RWPE2 (cell line): ENCODE measurements around the gene PSTK.

Experiments
- ATAC-seq: fragments of 200-7000 bp; cut with Tn5 transposase; 3 replicates; pipeline ENCODE4 v1.9.1; 2021; ENCODE audit warnings: low read depth
- DNase-seq: peaks from one replicate; pipeline ENCODE4 v3.0.0-alpha.2; 2020; ENCODE audit warnings: low spot score
- H3K27ac ChIP-seq: fragments of 450-650 bp; 2 replicates; pipeline ENCODE4 v1.5.1; 2017; ENCODE audit warnings: mild to moderate bottlenecking; ENCODE audit not compliant: poor library complexity, severe bottlenecking
- H3K27me3 ChIP-seq: fragments of 250-450 bp; sonication (Bioruptor Pico); 2 replicates; pipeline ENCODE4 v1.5.1; 2021; ENCODE audit warnings: mild to moderate bottlenecking, moderate library complexity; ENCODE audit not compliant: insufficient read depth, poor library complexity, severe bottlenecking
- H3K36me3 ChIP-seq: fragments of 250-450 bp; sonication (Bioruptor Pico); 2 replicates; pipeline ENCODE4 v1.5.1; 2020; ENCODE audit warnings: low read depth, mild to moderate bottlenecking, moderate library complexity
- H3K4me1 ChIP-seq: fragments of 250-450 bp; sonication (Bioruptor Pico); 2 replicates; pipeline ENCODE4 v1.5.1; 2021; ENCODE audit warnings: mild to moderate bottlenecking, moderate library complexity; ENCODE audit not compliant: insufficient read depth, poor library complexity, severe bottlenecking
- H3K4me3 ChIP-seq: fragments of 250-450 bp; sonication (Bioruptor Pico); 2 replicates; pipeline ENCODE4 v1.5.1; 2021; ENCODE audit warnings: mild to moderate bottlenecking, moderate library complexity; ENCODE audit not compliant: severe bottlenecking
- H3K9me3 ChIP-seq: fragments of 250-450 bp; sonication (Bioruptor Pico); 2 replicates; pipeline ENCODE4 v1.5.1; 2021; ENCODE audit warnings: mild to moderate bottlenecking, moderate library complexity; ENCODE audit not compliant: severe bottlenecking
- TF ChIP-seq, protein P1 (sequence below): fragments of 450-650 bp; IDR thresholded peaks from one replicate; pipeline ENCODE4 v1.5.1; 2017; ENCODE audit warnings: mild to moderate bottlenecking, moderate library complexity; ENCODE audit not compliant: poor library complexity, severe bottlenecking

Gene PSTK

DNA sequence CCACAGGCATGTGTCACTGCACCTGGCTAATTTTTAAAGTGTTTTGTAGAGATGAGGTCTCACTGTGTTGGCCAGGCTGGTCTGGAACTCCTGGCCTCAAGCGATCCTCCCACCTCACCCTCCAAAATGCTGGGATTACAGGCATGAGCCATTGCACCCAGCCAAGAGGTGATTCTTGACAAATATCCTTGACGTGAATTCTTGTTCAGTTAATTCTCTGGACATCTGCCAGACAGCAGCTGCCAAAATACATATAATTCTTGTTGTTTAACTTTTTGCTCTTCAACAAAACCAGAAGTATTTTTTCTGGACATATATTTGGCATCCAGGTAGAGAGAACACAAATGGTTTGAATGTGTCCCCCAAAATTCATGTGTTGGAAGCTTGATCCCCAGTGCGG lies 31.8 kb downstream of the PSTK start:
- Histone ChIP-seq H3K27me3 (no peaks in the 10 kb centered on the region), H3K4me1 (peaks cover 2% of the 10 kb centered on the region), H3K4me3 (no peak overlapping the region), H3K9me3 (no peaks in the 10 kb centered on the region), H3K36me3 (no peaks in the 10 kb centered on the region), H3K27ac (no peak overlapping the region)
- no peak for DNase-seq
- TF ChIP-seq, protein P1, sequence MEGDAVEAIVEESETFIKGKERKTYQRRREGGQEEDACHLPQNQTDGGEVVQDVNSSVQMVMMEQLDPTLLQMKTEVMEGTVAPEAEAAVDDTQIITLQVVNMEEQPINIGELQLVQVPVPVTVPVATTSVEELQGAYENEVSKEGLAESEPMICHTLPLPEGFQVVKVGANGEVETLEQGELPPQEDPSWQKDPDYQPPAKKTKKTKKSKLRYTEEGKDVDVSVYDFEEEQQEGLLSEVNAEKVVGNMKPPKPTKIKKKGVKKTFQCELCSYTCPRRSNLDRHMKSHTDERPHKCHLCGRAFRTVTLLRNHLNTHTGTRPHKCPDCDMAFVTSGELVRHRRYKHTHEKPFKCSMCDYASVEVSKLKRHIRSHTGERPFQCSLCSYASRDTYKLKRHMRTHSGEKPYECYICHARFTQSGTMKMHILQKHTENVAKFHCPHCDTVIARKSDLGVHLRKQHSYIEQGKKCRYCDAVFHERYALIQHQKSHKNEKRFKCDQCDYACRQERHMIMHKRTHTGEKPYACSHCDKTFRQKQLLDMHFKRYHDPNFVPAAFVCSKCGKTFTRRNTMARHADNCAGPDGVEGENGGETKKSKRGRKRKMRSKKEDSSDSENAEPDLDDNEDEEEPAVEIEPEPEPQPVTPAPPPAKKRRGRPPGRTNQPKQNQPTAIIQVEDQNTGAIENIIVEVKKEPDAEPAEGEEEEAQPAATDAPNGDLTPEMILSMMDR = no peak
- ATAC-seq = no peak

DNA sequence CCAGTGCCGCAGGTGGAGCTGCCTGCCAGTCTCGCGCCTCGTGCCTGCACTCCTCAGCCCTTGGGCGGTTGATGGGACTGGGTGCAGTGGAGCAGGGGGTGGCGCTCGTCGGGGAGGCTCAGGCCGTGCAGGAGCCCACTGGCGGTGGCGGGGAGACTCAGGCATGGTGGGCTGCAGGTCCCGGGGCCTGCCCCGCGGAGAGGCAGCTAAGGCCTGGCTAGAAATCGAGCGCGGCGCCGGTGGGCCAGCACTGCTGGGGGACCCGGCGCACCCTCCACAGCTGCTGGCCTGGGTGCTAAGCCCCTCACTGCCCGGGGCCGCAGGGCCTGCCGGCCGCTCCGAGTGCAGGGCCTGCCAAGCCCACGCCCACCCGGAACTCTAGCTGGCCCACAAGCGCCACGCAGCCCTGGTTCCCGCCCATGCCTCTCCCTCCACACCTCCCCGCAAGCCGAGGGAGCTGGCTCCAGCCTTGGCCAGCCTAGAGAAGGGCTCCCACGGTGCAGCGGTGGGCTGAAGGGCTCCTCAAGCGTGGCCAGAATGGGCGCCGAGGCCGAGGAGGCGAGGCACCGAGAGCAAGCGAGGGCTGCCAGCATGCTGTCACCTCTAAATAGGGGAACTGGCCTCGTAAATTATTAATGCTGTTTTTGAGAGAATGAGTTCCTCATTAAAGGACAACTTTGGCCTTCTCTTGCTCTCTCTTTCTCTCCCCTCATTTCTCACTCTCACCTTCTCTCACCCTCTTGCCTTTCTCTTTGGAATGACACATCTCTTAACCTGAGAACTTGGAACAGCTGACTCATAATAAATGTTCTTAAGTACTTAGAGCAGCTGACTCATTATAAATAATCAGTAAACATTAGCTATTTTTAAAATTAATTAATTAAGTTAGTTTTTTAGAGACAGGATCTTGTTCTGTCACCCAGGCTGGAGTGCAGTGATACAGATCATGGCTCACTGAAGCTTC lies 33.5 kb downstream of the PSTK start:
- no peaks in the 10 kb centered on the region for H3K36me3 ChIP-seq
- H3K4me3 ChIP-seq = no peak overlapping the region
- H3K9me3 ChIP-seq = no peaks in the 10 kb centered on the region
- no peaks in the 10 kb centered on the region for H3K27me3 ChIP-seq
- peaks cover 2% of the 10 kb centered on the region for H3K4me1 ChIP-seq
- ATAC-seq = no peak
- TF ChIP-seq, protein P1 = no peak
- no peak overlapping the region for H3K27ac ChIP-seq
- DNase-seq = no peak

DNA sequence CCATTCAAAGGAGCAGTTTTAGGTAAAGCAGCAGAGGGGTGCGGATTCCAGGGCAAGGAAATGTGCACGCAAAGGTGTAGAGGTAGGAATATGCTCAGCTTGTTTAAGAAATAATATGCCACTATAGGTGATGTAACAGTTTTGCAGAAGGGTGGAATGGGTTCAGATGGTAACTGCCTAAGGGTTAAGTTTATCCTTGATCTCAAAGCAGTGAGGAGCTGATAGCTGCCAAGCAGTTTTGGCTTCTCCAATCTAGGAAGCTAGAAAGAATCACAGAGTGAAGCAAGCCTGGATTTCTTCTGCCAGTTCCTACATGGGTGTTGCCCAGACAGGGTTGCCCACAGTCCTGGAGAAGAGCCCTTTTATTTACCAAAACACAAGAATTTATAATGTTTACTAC lies 34.6 kb downstream of the PSTK start:
- ATAC-seq = no peak
- Histone ChIP-seq H3K27me3 (no peaks in the 10 kb centered on the region), H3K4me3 (no peak overlapping the region), H3K27ac (no peak overlapping the region), H3K9me3 (no peaks in the 10 kb centered on the region), H3K4me1 (peaks cover under 1% of the 10 kb centered on the region), H3K36me3 (no peaks in the 10 kb centered on the region)
- TF ChIP-seq, protein P1 = no peak
- no peak for DNase-seq

DNA sequence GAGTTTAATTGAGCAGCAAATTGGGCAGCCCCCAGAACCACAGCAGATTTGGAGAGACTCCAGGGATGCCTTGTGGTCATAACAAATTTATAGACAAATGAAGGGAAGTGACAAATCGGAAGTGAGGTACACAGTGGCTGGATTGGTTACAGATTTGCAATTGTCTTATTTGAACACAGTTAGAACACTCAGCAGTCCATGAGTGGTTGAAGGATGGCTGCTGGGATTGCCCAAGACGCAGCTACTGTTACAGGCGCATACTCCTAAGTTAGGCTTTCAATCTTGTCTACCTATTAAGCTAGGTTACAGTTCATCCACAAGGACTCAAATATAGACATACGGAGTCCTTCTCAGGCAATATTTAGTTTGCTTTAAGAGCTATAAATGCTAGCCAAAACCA lies 36.0 kb downstream of the PSTK start:
- H3K36me3 ChIP-seq = no peaks in the 10 kb centered on the region
- no peaks in the 10 kb centered on the region for H3K27me3 ChIP-seq
- H3K4me1 ChIP-seq = no peaks in the 10 kb centered on the region
- no peak for DNase-seq
- ATAC-seq = no peak
- TF ChIP-seq, protein P1 = no peak
- H3K4me3 ChIP-seq = no peak overlapping the region
- H3K27ac ChIP-seq = no peak overlapping the region
- no peaks in the 10 kb centered on the region for H3K9me3 ChIP-seq
